NCI-H774 (cell line): ENCODE data around the gene SNX9.

Experiments used
- DNase-seq: peaks from one replicate; lab custom pipeline; 2025; lab: John Stamatoyannopoulos, UW

SNX9 gene

DNA sequence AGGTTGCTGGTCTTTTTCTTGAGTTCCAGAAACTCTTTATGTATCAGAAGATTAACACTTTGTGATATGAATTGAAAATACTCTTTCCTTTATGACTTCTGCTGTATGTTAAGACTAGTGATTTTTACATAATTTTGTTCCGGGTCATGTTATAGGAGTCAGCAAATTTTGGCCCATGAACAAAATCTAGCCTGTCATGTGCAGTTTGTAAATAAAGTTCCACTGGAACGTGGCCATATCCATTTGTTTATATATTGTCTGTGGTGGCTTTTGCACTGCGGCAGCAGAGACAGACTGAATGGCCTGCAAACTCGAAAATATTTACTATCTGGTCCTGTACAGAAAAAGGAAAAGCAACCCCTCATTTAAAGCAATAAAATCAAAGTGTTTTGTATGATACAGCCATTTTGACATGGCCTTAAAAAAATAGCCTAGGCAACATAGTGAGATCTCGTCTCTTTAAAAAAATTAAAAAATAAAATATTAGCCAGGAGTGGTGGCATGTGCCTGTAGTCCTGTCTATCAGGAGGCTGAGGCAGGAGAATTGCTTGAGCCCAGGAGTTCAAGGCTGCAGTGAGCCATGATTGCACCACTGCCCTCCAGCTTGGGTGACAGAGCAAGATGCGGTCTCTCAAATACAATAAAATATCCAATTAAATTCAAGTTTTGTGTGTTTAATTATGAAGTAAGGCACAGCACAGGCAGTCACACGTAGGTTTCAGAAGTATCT lies 36.9 kb downstream of the SNX9 start:
- DNase-seq: peak; percentile 28

DNA sequence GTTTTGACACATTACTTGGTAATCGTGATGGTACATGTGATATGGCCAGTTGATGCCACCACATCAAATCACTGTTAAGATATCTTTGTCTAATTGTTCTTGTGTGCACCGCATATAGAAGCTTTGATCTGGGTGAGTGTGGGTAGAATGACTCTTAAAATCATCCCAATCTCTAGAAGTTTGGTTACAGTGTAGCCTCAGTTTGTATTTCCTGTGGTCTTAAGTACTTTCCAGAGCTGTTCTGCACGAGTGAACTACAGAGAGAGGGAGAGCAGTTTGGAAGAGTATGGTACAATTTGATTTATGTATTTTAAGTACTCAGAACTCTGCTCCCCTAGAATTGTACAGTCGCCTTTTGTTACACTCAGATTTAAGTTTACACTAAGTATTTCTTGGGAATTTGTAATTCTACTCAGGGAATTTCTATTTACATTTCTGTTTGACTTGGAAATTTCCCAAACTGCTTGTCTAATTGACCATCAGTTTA lies 37.5 kb downstream of the SNX9 start:
- DNase-seq: no peak

DNA sequence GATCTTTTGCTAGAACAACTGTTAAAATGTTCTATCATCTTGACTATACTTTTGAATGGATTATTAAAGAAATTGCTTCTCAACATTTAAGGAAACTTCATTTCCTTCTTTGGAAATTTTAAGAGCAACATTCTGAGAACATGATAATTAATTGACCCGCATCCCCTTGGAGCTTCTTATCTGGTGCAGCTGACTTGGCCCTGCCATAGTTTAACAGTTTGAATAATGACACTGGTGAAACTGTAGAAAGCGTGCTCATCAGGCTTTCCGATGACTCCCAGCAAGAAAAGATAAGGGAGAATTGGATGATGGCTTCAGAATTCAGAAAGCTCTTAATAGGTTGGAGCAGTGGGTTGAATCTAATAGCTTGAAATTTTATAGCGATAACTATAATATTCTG lies 38.1 kb downstream of the SNX9 start:
- no peak for DNase-seq

DNA sequence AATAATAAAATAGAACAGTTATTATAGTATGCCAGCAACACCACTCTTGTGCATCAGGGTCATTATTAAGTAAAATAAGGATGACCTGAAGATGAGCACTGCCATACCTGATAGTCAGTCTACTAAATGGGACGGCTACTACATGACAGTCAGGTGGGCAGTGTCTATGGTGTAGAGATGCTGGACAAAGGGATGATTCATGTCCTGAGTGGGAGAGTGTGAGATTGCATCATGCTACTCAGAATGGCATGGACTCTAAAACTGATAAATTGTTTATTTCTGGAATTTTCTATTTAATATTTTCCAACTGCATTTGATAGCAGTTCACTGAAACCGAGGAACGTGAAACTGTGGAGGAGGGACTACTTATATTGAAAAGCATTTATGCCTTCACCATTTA lies 38.8 kb downstream of the SNX9 start:
- DNase-seq: no peak

DNA sequence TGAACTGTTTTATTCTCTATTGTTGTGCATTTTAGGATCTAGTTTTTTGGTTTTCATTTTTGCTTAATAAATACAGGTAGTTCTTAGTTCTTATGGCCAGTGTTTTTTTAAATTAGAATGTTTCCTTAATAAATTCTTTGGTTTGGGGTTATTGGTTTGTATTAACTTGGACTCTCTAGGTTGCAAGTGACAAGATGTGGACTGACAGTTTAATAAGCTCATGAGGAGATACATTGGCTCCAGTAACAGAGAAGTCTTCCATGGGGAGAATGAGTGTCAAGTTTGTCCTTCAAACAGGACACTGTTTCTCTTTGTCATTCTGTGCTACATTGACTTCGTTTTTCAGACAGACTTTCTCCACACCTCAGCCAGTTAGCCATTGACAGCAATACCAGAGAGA lies 39.7 kb downstream of the SNX9 start:
- no peak for DNase-seq

DNA sequence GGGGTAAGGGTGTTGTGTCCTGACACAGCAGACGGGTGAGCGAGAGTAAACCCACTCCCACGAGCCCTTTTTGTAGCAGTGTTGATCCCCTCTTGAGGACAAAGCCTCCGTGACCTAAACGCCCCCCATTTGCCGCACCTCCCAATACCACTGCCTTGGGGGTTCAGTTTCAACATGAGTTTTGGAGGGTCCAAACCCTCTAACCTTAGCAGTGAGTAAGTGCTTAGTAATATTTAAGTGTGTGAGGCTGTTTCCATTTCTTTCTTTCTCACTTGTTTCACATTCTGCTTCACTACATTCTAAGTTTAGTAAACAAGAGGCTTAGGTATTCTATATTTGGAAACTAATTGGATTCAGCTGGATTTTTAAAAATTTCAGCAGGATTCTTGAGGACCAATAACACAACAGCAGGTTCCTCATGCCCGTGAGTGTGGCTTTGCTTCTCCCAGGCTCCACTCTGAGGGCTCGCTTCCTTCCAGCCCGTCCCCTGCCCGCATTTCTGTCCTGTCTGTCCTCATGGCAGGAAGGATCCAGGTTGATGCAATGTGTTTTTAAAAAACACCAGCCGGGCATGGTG lies 41.2 kb downstream of the SNX9 start:
- no peak for DNase-seq

DNA sequence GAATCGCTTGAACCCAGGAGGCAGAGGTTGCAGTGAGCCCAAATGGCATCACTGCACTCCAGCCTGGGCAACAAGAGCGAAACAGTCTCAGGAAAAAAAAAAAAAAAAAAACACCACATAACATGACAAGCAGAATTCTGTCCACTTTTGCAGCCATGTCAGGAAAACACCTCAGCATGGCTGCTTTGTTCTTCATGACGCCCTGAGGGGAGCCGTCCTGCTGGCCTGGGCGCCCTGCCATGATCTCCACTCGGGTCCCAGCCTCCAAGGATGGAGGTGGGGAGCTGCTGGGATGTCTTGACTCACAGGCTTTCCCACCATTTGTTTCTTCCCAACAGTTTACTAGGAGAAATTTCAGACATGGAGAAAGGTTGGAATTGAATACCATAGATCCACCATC lies 42.2 kb downstream of the SNX9 start:
- no peak for DNase-seq

DNA sequence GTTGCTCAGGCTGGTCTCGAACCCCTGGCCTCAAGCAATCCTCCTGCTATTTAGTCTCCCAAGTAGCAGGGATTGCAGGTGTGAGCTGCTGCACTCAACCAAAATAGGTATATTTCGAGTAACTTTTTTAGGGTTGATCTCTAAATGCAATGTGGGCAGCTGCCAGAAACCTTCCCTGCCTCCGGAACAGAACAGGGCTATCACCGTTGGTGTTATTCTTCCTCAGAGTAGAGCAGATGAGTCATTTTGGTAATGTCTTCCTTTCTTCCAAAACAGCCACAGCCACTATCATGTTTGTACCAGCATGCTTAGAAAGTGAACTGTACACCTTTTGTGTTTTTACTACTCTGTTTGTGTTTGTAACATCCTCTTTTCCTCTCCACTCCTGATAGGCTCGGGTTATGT lies 44.1 kb downstream of the SNX9 start:
- no peak for DNase-seq

DNA sequence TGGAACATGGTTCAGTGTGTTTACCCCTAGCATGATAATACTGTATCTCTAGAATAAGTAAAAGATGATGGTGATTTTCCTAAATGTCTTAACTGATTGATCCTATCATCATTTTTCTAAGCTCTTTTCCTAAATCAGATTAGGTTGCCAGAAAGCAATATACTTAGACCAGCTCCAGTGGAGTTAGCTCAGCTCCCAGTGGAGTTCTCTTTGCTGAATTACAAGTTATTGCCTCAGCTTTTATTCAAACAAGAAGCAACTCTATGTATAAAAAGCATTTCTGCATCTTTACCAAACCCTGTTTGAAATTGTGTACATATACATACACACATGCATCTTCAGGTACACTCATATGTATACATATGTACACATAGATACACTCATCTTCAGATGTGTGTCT lies 44.9 kb downstream of the SNX9 start:
- no peak for DNase-seq

DNA sequence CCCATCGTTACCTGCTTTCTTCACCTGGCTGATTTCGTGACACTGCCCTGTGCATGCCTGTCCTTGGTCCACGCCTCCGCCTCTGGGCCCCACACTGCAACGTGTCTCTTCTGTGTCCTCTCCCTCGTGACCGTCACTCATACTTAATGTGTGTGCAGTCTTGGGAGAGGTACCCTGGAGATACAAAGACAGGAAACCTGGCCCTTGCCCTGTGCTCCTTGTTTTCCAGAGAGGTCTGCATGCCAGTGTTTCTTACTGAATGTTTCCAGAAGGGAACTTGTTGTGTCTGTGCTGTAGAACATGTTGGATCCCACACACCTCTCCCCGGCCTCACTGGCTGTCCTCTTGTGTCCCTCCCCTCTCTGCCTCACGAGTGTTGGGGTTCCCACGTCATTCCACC lies 45.8 kb downstream of the SNX9 start:
- DNase-seq: no peak

DNA sequence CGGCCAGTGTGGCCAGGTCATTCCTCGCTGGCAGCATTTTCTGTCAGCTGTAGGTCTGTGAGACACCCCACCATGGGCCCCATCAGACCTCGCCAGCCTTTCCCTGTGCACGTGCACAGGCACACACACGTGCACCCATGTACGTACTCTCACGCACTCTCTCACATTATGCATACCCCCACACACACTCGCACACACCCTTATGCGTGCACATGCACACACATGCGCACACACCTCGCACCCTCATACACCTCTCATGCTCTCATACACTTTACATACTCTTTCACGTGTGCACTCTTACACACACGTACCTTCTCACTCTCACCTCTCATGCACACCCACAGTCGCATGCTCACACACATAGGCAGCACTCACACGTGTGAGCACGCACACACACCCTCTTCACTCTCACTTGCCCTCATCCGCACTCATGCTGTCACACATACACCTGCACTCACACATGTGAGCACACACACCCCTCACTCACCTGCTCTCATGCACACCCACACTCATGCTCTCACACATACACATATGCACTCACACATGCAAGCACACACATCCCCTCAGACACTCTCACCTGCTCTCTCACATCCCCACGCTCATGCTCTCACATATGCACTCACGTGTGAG lies 46.7 kb downstream of the SNX9 start:
- DNase-seq: no peak

DNA sequence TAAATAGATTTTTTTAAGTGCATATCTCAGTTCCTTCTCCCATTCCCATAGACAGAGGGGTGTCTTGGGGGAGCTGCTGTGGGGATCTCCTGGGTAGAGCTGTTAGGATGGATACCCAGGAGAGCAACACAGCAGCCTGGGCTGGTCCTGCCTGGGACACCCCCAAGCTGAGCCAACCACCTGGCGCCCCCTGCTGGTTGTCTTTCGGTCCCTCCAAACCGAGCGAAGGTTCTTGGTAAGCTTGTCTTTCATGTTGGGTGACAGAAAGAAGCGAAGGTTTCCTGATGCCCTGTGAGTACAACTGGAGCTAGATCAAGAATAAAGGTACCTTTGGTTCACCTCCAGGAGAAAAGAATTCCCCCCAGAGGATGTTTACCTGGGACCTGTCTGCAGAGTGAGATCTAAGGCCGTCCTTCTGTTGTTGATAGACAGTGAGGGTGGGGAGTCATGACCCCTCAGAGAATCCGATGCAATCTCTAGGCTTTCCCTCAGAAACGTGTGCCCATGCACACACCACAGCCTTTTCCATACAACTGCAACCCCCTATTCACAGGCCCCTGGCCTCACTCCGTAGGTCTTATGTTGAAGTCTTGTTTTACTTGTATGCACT lies 50.8 kb downstream of the SNX9 start:
- DNase-seq: peak; percentile 60

DNA sequence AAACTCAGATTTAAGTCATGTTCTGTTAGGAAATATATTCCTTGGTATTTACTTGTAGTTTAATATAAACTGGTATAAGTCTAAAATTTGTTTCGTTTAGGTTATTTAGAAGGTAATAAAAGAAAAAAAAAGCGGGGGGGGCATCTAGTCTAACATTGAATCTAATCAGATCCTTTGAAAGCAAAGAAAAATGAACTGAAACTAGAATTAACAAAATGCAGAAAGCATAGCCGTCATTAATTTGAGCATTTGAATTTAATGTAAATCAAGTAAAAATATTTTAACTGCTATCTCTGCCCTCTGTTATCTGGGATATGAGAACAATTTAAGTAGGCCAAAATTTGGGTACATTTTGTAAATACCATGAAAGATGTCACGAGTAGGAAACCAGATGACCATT lies 54.1 kb downstream of the SNX9 start:
- no peak for DNase-seq

DNA sequence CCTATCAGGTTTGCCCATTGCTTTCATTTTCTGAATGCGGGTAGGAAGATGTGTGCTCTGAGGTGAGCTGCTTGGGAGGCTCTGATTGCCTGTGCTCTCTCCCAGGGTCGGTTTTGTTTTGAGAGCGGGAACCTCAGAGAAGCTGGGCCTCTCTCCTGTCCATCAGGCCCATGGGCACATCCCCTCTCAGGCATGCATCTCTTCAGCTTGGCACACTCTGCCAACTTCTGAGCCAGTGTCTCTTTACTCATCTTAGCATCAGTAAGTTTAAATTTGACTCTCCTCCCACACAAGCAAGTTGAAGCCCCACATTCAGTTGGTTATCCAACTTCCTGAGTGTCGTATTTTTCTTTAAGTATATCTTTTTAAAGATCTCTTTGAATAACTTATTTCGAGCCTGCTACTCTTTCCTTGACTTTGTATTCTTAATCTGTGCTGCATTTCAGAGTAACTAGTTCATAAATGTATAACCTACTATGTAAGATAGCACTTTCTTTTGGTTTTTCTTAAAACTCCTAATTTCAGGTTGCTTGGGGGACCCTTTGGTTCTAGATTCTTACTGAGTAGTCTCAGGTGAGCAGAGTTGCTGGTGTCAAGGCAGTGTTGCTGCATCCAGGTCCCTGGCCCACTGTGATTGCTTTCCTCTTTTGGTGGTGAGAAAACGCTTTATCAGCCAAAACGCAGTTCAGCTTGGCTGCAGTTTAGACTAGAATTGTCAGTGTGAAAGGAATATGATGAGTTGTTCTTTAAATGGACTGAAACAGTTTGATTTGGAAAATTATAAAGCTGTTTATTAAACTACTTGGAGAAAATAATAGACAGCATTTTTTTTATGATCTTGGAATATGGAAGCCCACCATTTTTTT lies 54.8 kb downstream of the SNX9 start:
- no peak for DNase-seq

DNA sequence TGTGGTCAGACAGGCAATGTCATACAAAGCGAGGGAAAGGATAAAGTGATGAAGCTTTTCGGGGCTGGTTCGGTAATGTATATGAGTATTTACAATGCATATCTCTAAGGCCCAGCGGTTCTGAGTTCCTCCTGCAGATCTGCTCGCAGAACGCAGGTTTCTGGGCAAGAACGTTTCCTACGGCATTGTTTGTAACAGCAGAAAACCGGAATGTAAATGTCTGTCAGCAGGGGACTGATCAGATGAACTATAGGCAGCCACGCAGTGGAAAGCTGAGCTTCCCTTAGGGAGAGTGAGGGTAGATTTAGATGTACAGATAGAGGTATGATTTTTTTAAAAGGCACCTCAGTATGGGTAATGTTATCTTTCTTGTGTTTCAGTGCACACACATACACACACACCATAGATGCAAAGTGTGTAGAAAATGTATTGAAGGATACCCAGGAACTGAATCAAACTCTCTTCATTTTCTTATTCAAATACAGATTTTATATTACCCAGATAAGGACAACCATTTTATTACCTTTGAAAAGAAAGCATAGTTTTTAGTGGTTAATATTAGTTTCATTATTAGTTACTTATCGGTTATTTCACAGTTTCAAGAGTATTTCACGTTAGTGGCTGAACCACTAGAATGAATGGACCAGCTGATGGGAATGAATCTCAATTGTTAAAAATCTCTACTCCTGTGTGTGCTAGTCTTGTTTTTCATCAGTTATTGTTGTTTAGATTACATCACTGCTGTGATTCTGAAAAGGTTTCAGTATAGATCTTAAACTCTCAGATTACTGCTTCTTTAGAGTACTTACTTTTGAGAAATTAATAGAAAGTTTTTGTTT lies 56.2 kb downstream of the SNX9 start:
- DNase-seq: no peak

DNA sequence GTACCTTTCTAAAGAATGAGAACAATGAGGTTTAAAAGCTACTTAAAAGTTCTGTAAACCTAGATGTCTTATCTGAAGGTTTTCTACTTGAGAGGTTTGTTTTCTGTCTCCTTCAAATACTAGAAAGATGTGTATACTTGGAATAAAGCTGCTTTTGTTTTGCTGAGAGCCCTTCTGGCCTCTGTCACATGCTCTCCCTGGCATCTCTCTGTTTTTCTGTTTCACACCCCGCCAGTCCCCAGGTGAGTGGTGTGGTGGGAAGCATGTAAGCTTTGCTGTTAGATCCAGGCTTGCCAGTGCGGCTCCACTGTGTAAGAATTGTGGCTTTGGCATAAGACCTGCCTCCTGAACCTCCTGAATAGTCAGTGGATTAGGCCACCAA lies 56.8 kb downstream of the SNX9 start:
- no peak for DNase-seq

DNA sequence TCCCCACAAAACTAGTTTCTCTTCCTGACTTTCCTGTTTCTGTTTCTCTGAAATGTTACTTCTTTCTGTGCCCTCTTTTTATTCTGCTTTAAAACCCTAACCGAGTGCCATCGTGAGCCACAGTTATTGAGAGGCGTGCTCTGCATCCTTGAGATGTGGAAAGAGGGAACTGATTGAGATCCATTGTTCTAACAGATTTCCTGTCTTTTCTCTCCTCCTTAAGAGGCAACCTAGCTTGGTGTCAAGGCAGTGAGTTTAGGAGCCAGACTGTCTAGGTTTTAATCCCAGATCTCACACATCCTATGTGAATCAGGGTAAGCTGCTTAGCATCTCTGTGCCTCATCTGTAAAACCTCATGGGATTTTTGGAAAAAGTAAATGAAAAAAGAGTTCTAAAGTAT lies 57.5 kb downstream of the SNX9 start:
- no peak for DNase-seq

DNA sequence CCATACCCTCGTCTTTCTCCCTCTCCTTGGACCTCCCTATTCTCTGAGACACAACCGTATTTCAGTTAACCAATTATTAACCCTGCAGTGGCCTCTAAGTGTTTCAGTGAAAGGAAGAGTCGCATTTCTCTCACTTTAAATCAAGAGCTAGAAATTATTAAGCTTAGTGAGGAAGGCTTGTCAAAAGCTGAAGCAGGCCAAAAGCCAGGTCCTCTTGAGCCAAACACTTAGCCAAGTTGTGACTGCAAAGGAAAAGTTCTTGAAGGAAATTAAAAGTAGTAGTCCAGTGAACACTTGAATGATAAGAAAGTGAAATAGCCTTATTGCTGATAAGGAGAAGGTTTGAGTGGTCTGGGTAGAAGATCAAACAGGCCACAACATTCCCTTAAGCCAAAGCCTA lies 58.3 kb downstream of the SNX9 start:
- DNase-seq: no peak

DNA sequence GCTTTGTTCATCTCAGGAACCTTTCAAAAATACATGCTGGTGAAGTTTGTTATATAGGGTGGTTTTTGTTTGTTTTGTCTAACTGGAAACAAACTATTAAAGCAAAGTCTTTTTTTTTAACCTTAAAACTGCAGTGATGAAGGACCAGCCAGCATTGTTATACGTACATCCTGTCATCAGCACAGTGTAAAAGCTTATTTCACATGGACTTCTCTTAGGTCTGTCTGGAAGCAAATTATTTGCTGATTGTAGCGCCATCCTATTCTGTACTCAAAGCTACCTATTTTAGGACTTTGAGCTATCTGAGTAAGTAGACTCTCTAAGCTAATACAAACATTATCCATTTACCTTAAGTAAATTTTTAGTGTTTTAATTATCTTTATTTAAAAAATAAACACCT lies 61.7 kb downstream of the SNX9 start:
- DNase-seq: no peak

DNA sequence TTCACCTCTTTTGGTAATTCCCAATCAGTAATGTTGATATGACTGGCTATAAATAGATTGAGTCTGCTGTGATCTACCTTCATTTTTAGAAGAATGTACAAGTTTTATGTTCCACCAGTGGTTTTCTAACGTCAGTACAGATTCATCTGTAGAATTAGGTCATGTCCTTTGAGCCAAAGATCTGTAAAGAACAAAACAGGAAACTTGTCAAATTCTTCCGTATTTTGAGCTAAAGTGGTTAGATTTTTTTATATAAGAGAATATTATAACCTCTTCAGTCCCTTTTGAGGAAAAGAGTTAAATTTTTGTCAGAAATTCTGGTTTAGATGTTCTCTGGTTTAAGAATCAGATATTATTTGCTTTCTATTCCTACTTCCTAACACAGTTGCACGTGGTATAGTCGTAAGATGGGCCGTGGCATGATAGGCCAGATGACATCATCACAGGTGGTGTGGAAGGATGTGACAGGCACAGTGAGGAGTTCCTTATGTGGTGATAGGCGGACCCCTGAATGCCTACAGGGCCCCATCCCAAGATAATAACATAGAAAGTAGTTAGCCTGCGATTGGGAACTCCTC lies 62.3 kb downstream of the SNX9 start:
- DNase-seq: no peak

DNA sequence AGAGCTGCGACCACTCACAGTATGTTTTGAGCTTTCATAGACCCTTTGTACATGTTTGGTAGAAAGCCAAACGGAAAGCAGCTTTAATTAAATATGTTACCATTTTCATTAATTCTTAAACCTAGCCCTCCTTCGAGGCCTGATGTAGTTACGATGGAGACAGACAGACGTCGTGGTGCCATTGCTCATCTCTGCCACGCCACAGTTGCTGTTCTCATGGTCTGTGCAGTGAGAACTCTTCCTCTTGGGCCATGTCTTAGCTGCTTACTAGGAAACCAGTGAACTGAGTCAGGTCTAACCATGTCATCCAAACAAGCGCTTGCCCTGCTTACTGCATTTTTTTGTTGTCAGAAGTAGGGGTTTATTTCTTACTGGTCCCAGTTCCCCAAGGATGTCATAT lies 62.8 kb downstream of the SNX9 start:
- no peak for DNase-seq
